HEK293 (cell line): ENCODE results near the gene PLCD3.

Experiments
- CTCF ChIA-PET: fragments of 350-600 bp; formaldehyde crosslinking; extraction: SDS; loops from one replicate; lab custom pipeline; 2021; ENCODE audit warnings: antibody characterized with exemption; lab: Yijun Ruan, JAX
- POLR2A ChIA-PET: fragments of 300-600 bp; formaldehyde crosslinking; extraction: SDS; loops from one replicate; lab custom pipeline; 2020; ENCODE audit warnings: antibody characterized with exemption, inconsistent platforms; lab: Yijun Ruan, JAX
- H3K27ac ChIP-seq: fragments of 200-500 bp; sonication (Bioruptor generic); 2 replicates; pipeline ENCODE4 v1.5.1; 2014; ENCODE audit warnings: low read depth, low read length, control low read depth, inconsistent platforms; ENCODE audit errors: extremely low read depth
- H3K36me3 ChIP-seq, 2 experiments: fragments of 200-500 bp in 1 of 2; sonication (Bioruptor generic) in 1 of 2; 1 replicate in 1 of 2; 2 replicates in 1 of 2; pipeline ENCODE4 v1.5.1; 2014 to 2017; ENCODE audit warnings: inconsistent platforms in 2 of 2, low read length in 2 of 2; ENCODE audit not compliant: control insufficient read depth in 2 of 2, insufficient read depth in 1 of 2
- H3K4me1 ChIP-seq: fragments of 200-500 bp; sonication (Bioruptor generic); 2 replicates; pipeline ENCODE4 v1.5.1; 2014; ENCODE audit warnings: mild to moderate bottlenecking, low read length, inconsistent platforms; ENCODE audit not compliant: control insufficient read depth, insufficient read depth
- H3K4me3 ChIP-seq: 2 replicates; pipeline ENCODE4 v1.5.1; 2011; ENCODE audit warnings: low read depth, mild to moderate bottlenecking, control low read depth, low read length, moderate library complexity
- H3K9me3 ChIP-seq: fragments of 200-500 bp; sonication (Bioruptor generic); 2 replicates; pipeline ENCODE4 v1.5.1; 2014; ENCODE audit warnings: low read depth, low read length, inconsistent platforms; ENCODE audit not compliant: control insufficient read depth, insufficient read depth
- FEZF1 ChIP-seq: fragments of 450-650 bp; formaldehyde crosslinking; IDR thresholded peaks from 2 replicates; pipeline ENCODE4 v1.5.1; 2016; ENCODE audit warnings: missing biosample characterization, missing genetic modification characterization
- GLIS2 ChIP-seq: fragments of 450-650 bp; formaldehyde crosslinking; IDR thresholded peaks from 2 replicates; pipeline ENCODE4 v1.5.1; 2016; ENCODE audit warnings: missing biosample characterization, missing genetic modification characterization
- KLF10 ChIP-seq: fragments of 450-650 bp; IDR thresholded peaks from 2 replicates; pipeline ENCODE4 v1.5.1; 2018; ENCODE audit warnings: missing biosample characterization, mild to moderate bottlenecking, missing genetic modification characterization
- MEIS1 ChIP-seq: sonication (generic); formaldehyde crosslinking; IDR thresholded peaks from 2 replicates; pipeline ENCODE4 v1.8.1; 2022; ENCODE audit warnings: missing genetic modification reagents, mild to moderate bottlenecking, borderline replicate concordance
- OSR2 ChIP-seq: fragments of 450-650 bp; formaldehyde crosslinking; IDR thresholded peaks from 2 replicates; pipeline ENCODE4 v1.5.1; 2016; ENCODE audit warnings: missing biosample characterization, missing genetic modification characterization
- SP2 ChIP-seq: fragments of 450-650 bp; formaldehyde crosslinking; IDR thresholded peaks from 2 replicates; pipeline ENCODE4 v1.5.1; 2016; ENCODE audit warnings: missing biosample characterization, missing genetic modification characterization
- ZFP69B ChIP-seq: fragments of 450-650 bp; formaldehyde crosslinking; IDR thresholded peaks from 2 replicates; pipeline ENCODE4 v1.5.1; 2016; ENCODE audit warnings: missing biosample characterization, missing genetic modification characterization
- ZNF10 ChIP-seq: fragments of 450-650 bp; formaldehyde crosslinking; IDR thresholded peaks from 2 replicates; pipeline ENCODE4 v1.5.1; 2017; ENCODE audit warnings: missing biosample characterization, missing genetic modification characterization
- ZNF157 ChIP-seq: fragments of 450-650 bp; formaldehyde crosslinking; IDR thresholded peaks from 2 replicates; pipeline ENCODE4 v1.5.1; 2016; ENCODE audit warnings: missing biosample characterization, missing genetic modification characterization
- ZNF2 ChIP-seq: fragments of 450-650 bp; formaldehyde crosslinking; IDR thresholded peaks from 2 replicates; pipeline ENCODE4 v1.5.1; 2016; ENCODE audit warnings: missing biosample characterization, missing genetic modification characterization
- ZNF211 ChIP-seq: fragments of 450-650 bp; formaldehyde crosslinking; IDR thresholded peaks from 2 replicates; pipeline ENCODE4 v1.5.1; 2016; ENCODE audit warnings: low read depth, missing biosample characterization, missing genetic modification characterization
- ZNF394 ChIP-seq: fragments of 450-650 bp; formaldehyde crosslinking; IDR thresholded peaks from 2 replicates; pipeline ENCODE4 v1.5.1; 2016; ENCODE audit warnings: missing biosample characterization, missing genetic modification characterization, mild to moderate bottlenecking, moderate library complexity, borderline replicate concordance
- ZNF600 ChIP-seq: fragments of 450-650 bp; formaldehyde crosslinking; IDR thresholded peaks from 2 replicates; pipeline ENCODE4 v1.5.1; 2016; ENCODE audit warnings: missing biosample characterization, missing genetic modification characterization
- ZNF660 ChIP-seq: fragments of 450-650 bp; IDR thresholded peaks from 2 replicates; pipeline ENCODE4 v1.5.1; 2018; ENCODE audit warnings: missing biosample characterization, mild to moderate bottlenecking, missing genetic modification characterization
- ZNF664 ChIP-seq: fragments of 450-650 bp; formaldehyde crosslinking; IDR thresholded peaks from 2 replicates; pipeline ENCODE4 v1.5.1; 2016; ENCODE audit warnings: missing biosample characterization, missing genetic modification characterization
- ZNF677 ChIP-seq: fragments of 450-650 bp; IDR thresholded peaks from 2 replicates; pipeline ENCODE4 v1.5.0; 2018; ENCODE audit warnings: missing biosample characterization, mild to moderate bottlenecking, missing genetic modification characterization, moderate library complexity
- ZNF785 ChIP-seq: fragments of 450-650 bp; formaldehyde crosslinking; IDR thresholded peaks from 2 replicates; pipeline ENCODE4 v1.5.1; 2016; ENCODE audit warnings: missing biosample characterization, missing genetic modification characterization
- ZNF791 ChIP-seq: fragments of 450-650 bp; formaldehyde crosslinking; IDR thresholded peaks from 2 replicates; pipeline ENCODE4 v1.5.1; 2016; ENCODE audit warnings: missing biosample characterization, missing genetic modification characterization
- ZNF830 ChIP-seq: fragments of 450-650 bp; IDR thresholded peaks from 2 replicates; pipeline ENCODE4 v1.5.0; 2018; ENCODE audit warnings: missing biosample characterization, missing genetic modification characterization, low read depth, mild to moderate bottlenecking, moderate library complexity
- ZSCAN16 ChIP-seq: fragments of 450-650 bp; formaldehyde crosslinking; IDR thresholded peaks from 2 replicates; pipeline ENCODE4 v1.5.1; 2016; ENCODE audit warnings: missing biosample characterization, missing genetic modification characterization
- TF ChIP-seq, protein P1 (sequence below): fragments of 450-650 bp; formaldehyde crosslinking; IDR thresholded peaks from 2 replicates; pipeline ENCODE4 v1.5.1; 2016; ENCODE audit warnings: missing biosample characterization, missing genetic modification characterization
- TF ChIP-seq, protein P2 (sequence below): fragments of 450-650 bp; formaldehyde crosslinking; IDR thresholded peaks from 2 replicates; pipeline ENCODE4 v1.5.1; 2017; ENCODE audit warnings: missing biosample characterization, mild to moderate bottlenecking, missing genetic modification characterization, moderate library complexity
- TF ChIP-seq, protein P3 (sequence below): fragments of 450-650 bp; formaldehyde crosslinking; IDR thresholded peaks from 2 replicates; pipeline ENCODE4 v1.5.1; 2016; ENCODE audit warnings: missing biosample characterization, missing genetic modification characterization
- TF ChIP-seq, protein P4 (sequence below): fragments of 450-650 bp; formaldehyde crosslinking; IDR thresholded peaks from 2 replicates; pipeline ENCODE4 v1.5.1; 2016; ENCODE audit warnings: missing biosample characterization, missing genetic modification characterization
- TF ChIP-seq, protein P5 (sequence below): fragments of 450-650 bp; formaldehyde crosslinking; IDR thresholded peaks from 2 replicates; pipeline ENCODE4 v1.5.1; 2017; ENCODE audit warnings: missing biosample characterization, missing genetic modification characterization

The PLCD3 gene

DNA sequence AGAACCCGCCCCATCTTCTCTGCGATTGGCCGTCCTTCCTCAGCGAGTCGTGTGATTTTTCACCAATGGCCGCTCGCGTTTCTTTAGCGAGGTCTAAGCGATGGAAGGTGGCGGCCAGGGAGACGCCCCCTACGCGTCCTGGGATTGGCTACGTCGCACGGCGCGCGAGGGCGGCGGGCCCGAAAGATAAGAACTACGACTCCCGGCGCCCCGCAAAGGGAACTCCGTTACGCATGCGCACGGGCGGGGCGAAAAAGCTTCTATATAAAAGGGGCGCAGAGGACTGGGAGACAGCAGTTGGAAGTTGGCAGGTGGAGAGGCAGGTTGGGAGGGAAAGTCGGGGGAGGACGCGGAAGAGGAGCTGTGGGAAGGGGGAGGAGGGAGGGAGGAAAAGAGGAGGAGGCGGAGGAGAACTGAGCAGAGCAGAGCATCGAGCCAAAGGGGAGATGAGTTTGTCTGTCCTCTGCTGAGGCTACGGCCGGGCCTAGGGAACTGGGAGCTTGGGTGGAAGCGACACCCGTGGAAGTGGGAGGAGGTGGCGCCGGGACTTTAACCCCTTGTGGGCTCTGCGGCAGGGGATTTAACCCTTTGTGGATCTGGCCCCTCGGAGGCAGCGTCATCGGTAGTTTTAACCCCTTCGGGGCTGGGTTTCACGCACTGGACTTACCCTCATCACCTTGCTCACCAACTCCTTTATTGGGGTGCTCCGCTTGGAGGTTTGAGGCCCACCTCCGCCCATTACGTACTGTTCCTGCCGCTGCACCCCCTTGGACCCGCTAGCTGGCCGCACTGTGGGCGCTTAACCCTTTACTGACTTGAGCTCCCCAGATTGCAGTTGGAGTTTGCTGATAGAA lies 16.1 kb upstream of the PLCD3 start, which contains the start of gene HEXIM1 (continued):
- TF ChIP-seq ZNF211 (tag by site-specific recombination), result no peak
- TF ChIP-seq ZNF830 (tag by site-specific recombination), result no peak
- TF ChIP-seq ZNF2 (tag by site-specific recombination), result peak; percentile 99
- TF ChIP-seq ZFP69B (tag by site-specific recombination), result peak; percentile 93
- TF ChIP-seq ZNF791 (tag by site-specific recombination), result peak; percentile 59; the same call in 1 of the 2 replicates
- 0 out of 2 replicates have a peak, but pooled peaks have one; percentile 28 for TF ChIP-seq ZNF677 (tag by site-specific recombination)
- TF ChIP-seq, all 188 proteins: peak for 129

DNA sequence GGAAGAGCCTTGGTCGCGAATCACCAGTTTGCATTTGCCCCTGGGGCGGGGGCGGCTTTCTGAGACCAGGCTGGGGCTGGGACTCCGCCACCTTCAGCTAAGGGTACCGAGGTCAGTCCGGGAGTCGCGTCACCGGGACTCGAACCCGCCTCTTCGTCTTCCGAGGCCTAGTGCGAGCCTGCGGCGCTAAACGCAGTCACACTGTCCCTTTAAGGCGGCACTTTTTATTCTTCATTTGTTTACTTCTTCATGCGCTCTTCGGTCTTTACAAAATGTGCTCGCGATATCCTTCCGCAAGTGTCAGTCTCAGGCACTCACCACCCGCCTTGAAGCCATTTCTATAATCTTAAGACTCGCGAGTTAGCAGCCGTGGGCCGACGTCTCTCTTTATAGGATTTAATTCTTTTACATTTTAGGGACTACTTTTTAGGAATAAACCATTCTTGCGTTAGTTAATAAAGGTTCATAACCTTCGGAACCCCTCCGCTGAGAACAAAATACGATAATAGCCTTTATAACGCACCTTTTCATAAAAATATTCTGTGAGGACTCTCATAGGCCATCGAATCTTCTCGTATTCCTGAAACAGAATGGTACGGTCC lies 15.4 kb upstream of the PLCD3 start:
- Histone ChIP-seq H3K4me1 (peaks cover 10% of the 10 kb centered on the region; the same call in 1 of the 2 replicates), H3K9me3 (no peaks in the 10 kb centered on the region), H3K36me3 (peaks cover 0 to 6% of the 10 kb centered on the region in 2 experiments; a peak in 1 of 3 replicates), H3K27ac (peak overlapping the region; percentile 92), H3K4me3 (peak overlapping the region; percentile 72)
- CTCF ChIA-PET, result interaction anchor here (0.6 to 10.8 kb wide), 9 partner anchors 12 to 123 kb away, joined by 3 to 209 read pairs (median 8); partner anchors contain the start of genes ACBD4, FMNL1, HEXIM2 and PLCD3
- POLR2A ChIA-PET, result interaction anchor here (0.5 to 8.3 kb wide), 45 partner anchors 10 to 1556 kb away, joined by 3 to 700 read pairs (median 5); partner anchors contain the start of genes ACBD4, EFTUD2, FMNL1 and FZD2
- TF ChIP-seq ZNF394 (peak; percentile 67), OSR2 (0 out of 2 replicates have a peak, but pooled peaks have one; percentile 8), GLIS2 (tag by site-specific recombination) (no peak), ZNF10 (tag by site-specific recombination) (peak; percentile 64), ZNF660 (peak; percentile 94), ZNF600 (tag by site-specific recombination) (no peak), MEIS1 (CRISPR knock-in tag) (no peak), KLF10 (peak; percentile 84), ZSCAN16 (0 out of 2 replicates have a peak, but pooled peaks have one; percentile 49), ZNF157 (tag by site-specific recombination) (no peak), ZNF664 (peak; percentile 80), FEZF1 (tag by site-specific recombination) (peak; percentile 14; the same call in 1 of the 2 replicates), SP2 (tag by site-specific recombination) (peak; percentile 57), ZNF785 (tag by site-specific recombination) (peak; percentile 97), ZNF677 (tag by site-specific recombination) (no peak)
- TF ChIP-seq, protein P1, sequence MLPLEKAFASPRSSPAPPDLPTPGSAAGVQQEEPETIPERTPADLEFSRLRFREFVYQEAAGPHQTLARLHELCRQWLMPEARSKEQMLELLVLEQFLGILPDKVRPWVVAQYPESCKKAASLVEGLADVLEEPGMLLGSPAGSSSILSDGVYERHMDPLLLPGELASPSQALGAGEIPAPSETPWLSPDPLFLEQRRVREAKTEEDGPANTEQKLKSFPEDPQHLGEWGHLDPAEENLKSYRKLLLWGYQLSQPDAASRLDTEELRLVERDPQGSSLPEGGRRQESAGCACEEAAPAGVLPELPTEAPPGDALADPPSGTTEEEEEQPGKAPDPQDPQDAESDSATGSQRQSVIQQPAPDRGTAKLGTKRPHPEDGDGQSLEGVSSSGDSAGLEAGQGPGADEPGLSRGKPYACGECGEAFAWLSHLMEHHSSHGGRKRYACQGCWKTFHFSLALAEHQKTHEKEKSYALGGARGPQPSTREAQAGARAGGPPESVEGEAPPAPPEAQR (tag by site-specific recombination), result peak; percentile 94
- TF ChIP-seq, protein P2, sequence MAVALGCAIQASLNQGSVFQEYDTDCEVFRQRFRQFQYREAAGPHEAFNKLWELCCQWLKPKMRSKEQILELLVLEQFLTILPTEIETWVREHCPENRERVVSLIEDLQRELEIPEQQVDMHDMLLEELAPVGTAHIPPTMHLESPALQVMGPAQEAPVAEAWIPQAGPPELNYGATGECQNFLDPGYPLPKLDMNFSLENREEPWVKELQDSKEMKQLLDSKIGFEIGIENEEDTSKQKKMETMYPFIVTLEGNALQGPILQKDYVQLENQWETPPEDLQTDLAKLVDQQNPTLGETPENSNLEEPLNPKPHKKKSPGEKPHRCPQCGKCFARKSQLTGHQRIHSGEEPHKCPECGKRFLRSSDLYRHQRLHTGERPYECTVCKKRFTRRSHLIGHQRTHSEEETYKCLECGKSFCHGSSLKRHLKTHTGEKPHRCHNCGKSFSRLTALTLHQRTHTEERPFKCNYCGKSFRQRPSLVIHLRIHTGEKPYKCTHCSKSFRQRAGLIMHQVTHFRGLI, result peak; percentile 83; the same call in 1 of the 2 replicates
- TF ChIP-seq, protein P3, sequence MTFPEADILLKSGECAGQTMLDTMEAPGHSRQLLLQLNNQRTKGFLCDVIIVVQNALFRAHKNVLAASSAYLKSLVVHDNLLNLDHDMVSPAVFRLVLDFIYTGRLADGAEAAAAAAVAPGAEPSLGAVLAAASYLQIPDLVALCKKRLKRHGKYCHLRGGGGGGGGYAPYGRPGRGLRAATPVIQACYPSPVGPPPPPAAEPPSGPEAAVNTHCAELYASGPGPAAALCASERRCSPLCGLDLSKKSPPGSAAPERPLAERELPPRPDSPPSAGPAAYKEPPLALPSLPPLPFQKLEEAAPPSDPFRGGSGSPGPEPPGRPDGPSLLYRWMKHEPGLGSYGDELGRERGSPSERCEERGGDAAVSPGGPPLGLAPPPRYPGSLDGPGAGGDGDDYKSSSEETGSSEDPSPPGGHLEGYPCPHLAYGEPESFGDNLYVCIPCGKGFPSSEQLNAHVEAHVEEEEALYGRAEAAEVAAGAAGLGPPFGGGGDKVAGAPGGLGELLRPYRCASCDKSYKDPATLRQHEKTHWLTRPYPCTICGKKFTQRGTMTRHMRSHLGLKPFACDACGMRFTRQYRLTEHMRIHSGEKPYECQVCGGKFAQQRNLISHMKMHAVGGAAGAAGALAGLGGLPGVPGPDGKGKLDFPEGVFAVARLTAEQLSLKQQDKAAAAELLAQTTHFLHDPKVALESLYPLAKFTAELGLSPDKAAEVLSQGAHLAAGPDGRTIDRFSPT (tag by site-specific recombination), result no peak
- TF ChIP-seq, protein P4, sequence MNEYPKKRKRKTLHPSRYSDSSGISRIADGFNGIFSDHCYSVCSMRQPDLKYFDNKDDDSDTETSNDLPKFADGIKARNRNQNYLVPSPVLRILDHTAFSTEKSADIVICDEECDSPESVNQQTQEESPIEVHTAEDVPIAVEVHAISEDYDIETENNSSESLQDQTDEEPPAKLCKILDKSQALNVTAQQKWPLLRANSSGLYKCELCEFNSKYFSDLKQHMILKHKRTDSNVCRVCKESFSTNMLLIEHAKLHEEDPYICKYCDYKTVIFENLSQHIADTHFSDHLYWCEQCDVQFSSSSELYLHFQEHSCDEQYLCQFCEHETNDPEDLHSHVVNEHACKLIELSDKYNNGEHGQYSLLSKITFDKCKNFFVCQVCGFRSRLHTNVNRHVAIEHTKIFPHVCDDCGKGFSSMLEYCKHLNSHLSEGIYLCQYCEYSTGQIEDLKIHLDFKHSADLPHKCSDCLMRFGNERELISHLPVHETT (tag by site-specific recombination), result peak; percentile 97
- TF ChIP-seq, protein P5, sequence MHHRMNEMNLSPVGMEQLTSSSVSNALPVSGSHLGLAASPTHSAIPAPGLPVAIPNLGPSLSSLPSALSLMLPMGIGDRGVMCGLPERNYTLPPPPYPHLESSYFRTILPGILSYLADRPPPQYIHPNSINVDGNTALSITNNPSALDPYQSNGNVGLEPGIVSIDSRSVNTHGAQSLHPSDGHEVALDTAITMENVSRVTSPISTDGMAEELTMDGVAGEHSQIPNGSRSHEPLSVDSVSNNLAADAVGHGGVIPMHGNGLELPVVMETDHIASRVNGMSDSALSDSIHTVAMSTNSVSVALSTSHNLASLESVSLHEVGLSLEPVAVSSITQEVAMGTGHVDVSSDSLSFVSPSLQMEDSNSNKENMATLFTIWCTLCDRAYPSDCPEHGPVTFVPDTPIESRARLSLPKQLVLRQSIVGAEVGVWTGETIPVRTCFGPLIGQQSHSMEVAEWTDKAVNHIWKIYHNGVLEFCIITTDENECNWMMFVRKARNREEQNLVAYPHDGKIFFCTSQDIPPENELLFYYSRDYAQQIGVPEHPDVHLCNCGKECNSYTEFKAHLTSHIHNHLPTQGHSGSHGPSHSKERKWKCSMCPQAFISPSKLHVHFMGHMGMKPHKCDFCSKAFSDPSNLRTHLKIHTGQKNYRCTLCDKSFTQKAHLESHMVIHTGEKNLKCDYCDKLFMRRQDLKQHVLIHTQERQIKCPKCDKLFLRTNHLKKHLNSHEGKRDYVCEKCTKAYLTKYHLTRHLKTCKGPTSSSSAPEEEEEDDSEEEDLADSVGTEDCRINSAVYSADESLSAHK, result peak; percentile 79
